ENCODE results near the gene PSME1.

The PSME1 gene

GRCh38 chr14:24179961-24180796, 44.2 kb downstream of the PSME1 start:
- DNase-seq = no peak
- H3K4me3 Mint-ChIP-seq = no peak overlapping the region
- H3K27me3 Mint-ChIP-seq (ENCODE audit: low read depth, poor library complexity) = no peaks in the 10 kb centered on the region
- TF ChIP-seq, protein P1, sequence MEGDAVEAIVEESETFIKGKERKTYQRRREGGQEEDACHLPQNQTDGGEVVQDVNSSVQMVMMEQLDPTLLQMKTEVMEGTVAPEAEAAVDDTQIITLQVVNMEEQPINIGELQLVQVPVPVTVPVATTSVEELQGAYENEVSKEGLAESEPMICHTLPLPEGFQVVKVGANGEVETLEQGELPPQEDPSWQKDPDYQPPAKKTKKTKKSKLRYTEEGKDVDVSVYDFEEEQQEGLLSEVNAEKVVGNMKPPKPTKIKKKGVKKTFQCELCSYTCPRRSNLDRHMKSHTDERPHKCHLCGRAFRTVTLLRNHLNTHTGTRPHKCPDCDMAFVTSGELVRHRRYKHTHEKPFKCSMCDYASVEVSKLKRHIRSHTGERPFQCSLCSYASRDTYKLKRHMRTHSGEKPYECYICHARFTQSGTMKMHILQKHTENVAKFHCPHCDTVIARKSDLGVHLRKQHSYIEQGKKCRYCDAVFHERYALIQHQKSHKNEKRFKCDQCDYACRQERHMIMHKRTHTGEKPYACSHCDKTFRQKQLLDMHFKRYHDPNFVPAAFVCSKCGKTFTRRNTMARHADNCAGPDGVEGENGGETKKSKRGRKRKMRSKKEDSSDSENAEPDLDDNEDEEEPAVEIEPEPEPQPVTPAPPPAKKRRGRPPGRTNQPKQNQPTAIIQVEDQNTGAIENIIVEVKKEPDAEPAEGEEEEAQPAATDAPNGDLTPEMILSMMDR (IDR thresholded peaks at IDR 0.05) = no peak
- peaks cover 22% of the 10 kb centered on the region for H3K36me3 Mint-ChIP-seq (ENCODE audit: low read depth)
- H3K9me3 Mint-ChIP-seq = no peaks in the 10 kb centered on the region
- peak overlapping the region; percentile 93 for H3K27ac Mint-ChIP-seq
- H3K4me1 Mint-ChIP-seq = peaks cover 9% of the 10 kb centered on the region

DNA sequence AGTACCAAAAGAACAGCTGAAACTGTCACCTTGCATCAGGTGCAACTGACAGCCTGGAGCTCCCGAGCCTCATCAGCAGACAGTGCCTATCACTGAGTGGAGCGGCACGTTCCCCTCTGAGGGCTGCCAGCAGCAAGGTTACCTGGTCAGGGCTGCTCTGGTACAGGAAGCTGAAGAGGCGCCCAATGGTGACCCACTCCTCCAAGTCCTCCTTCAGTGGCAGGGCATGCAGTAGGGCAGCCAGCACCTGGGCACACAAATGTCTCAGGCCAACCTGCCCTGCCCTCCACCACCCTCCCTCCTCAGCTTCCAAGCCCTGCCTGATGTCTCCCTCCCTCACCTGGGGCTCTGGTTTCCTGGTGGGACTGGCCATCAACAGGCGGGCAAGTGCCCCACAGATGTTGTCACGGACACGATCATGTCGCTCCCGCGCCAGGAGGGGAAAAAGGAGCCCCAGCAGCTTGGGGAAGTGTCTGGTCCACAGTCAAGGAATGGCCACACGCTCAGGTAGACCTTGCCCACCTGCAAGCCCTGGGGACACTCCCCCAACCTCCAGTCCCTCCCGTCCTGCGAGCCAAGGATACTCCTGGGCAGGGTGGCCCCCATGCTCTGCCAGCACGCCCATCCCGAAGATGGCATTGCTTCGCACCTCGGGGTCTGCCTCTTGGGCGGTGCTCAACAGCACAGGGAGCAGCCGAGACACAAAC, 45.5 kb downstream of the PSME1 start:
- Mint-ChIP-seq H3K36me3 (ENCODE audit: low read depth) (peaks cover 27% of the 10 kb centered on the region), H3K9me3 (no peaks in the 10 kb centered on the region), H3K4me3 (no peak overlapping the region), H3K4me1 (peaks cover 8% of the 10 kb centered on the region), H3K27me3 (ENCODE audit: low read depth, poor library complexity) (peaks cover 2% of the 10 kb centered on the region), H3K27ac (peak overlapping the region; percentile 97)
- TF ChIP-seq, protein P1 (IDR thresholded peaks at IDR 0.05) = no peak
- no peak for DNase-seq

GRCh38 chr14:24182110-24182882, 46.3 kb downstream of the PSME1 start:
- H3K27ac Mint-ChIP-seq = peak overlapping the region; percentile 97
- TF ChIP-seq, protein P1 (IDR thresholded peaks at IDR 0.05) = no peak
- DNase-seq = no peak
- H3K36me3 Mint-ChIP-seq (ENCODE audit: low read depth) = peaks cover 22% of the 10 kb centered on the region
- peaks cover 13% of the 10 kb centered on the region for H3K4me1 Mint-ChIP-seq
- H3K27me3 Mint-ChIP-seq (ENCODE audit: low read depth, poor library complexity) = peaks cover 2% of the 10 kb centered on the region
- no peaks in the 10 kb centered on the region for H3K9me3 Mint-ChIP-seq
- no peak overlapping the region for H3K4me3 Mint-ChIP-seq

GRCh38 chr14:24183014-24183481, 47.1 kb downstream of the PSME1 start:
- H3K4me3 Mint-ChIP-seq = no peak overlapping the region
- no peak for DNase-seq
- TF ChIP-seq, protein P1 (IDR thresholded peaks at IDR 0.05) = no peak
- peaks cover 21% of the 10 kb centered on the region for H3K36me3 Mint-ChIP-seq (ENCODE audit: low read depth)
- peaks cover 6% of the 10 kb centered on the region for H3K27me3 Mint-ChIP-seq (ENCODE audit: low read depth, poor library complexity)
- H3K4me1 Mint-ChIP-seq = peaks cover 20% of the 10 kb centered on the region
- no peak overlapping the region for H3K27ac Mint-ChIP-seq
- H3K9me3 Mint-ChIP-seq = no peaks in the 10 kb centered on the region

DNA sequence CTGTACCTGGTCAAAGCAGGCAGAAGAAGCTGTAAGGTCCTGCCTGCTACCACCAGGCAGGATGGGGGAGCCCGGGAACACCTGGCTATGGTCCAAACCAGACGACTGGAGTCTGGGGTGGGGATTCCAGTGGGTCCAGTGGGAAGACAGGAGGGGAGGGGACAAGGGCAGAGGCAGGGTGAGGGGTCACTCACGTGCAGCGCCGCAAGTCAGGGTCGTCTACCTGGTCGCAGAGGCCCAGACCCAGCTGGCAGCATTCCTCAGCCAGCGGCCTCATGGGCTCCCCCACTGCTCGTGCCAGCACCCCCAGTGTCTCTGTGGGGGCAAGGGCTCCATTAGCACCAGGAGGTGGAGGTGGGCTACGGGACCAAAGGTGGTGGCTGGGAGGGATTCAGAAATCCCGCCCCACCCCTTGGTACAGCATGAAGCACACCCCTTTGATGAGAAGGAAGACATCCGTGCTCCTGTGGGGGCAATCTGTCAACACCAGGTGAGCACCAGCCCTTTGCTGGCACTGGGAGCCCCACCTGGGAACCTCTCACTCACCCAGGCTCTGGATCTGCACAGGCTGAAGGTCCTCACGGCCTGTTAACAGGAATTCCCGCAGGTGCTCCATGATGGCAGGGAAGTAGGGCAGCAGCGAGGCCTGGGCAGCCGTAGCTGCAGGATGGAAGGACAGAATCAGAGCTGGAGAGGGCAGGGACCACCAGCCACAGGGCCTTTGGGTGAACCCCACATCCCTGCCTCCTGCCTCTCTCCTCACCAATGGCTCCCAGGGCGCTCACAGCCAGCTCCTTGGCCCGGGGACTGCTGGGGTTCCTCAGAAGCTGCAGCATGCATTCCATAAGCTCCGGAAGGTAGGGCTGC, 48.3 kb downstream of the PSME1 start:
- TF ChIP-seq, protein P1 (IDR thresholded peaks at IDR 0.05) = no peak
- no peak overlapping the region for H3K27ac Mint-ChIP-seq
- DNase-seq = no peak
- H3K27me3 Mint-ChIP-seq (ENCODE audit: low read depth, poor library complexity) = peaks cover 6% of the 10 kb centered on the region
- H3K36me3 Mint-ChIP-seq (ENCODE audit: low read depth) = peaks cover 13% of the 10 kb centered on the region
- H3K9me3 Mint-ChIP-seq = no peaks in the 10 kb centered on the region
- H3K4me1 Mint-ChIP-seq = peaks cover 23% of the 10 kb centered on the region
- H3K4me3 Mint-ChIP-seq = no peak overlapping the region

Measured in nephron progenitor cell (in vitro differentiated cells).